Measurements from ENCODE around the gene TACR1.
A peak's percentile ranks its signal among the peaks of the same experiment; 100 is the strongest.

TACR1 gene

DNA sequence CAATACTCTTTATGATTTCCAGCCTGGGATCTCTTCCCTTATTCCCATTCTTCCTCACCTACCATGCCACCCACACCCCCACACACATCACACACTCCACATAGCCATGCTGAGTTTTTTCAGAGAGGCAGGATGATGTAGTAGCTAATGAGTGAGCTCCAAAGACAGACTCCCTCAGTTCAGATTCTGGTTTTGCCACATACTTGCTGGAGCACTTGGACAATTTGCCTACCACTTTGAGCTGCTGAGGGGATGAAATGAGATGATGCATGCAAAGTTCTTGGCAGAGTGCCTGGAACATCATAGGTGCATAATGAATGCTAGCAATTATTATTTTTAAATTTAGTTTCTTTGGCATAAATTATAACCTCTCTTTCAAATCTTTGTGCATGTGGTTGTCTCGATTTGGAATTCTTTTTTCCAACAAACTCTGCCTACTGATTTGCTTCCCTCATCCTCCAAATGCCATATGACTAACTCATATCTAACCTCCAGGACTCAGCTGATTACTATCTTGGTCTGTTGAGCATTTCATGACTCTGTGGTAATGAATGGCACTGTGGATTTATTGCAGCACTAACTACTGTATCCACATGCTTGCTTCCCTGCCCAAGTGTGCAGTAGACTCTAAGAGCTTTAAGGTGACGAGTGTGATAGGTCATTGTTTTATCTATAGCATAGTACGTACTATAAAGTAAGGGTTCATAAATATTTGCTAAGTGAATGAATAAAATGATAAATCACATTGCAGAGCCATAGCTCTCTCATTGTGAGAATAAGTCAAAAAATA lies 99.1 kb downstream of the TACR1 start:
- TF ChIP-seq, protein P1, sequence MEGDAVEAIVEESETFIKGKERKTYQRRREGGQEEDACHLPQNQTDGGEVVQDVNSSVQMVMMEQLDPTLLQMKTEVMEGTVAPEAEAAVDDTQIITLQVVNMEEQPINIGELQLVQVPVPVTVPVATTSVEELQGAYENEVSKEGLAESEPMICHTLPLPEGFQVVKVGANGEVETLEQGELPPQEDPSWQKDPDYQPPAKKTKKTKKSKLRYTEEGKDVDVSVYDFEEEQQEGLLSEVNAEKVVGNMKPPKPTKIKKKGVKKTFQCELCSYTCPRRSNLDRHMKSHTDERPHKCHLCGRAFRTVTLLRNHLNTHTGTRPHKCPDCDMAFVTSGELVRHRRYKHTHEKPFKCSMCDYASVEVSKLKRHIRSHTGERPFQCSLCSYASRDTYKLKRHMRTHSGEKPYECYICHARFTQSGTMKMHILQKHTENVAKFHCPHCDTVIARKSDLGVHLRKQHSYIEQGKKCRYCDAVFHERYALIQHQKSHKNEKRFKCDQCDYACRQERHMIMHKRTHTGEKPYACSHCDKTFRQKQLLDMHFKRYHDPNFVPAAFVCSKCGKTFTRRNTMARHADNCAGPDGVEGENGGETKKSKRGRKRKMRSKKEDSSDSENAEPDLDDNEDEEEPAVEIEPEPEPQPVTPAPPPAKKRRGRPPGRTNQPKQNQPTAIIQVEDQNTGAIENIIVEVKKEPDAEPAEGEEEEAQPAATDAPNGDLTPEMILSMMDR (IDR thresholded peaks at IDR 0.05; ENCODE audit: control extremely low read depth, extremely low read depth, low read depth, missing control alignments) = no peak
- ChIA-PET POLR2A (no interaction called here), CTCF (interaction anchor here (0.7 to 3.4 kb wide), 5 partner anchors 11 to 35 kb away, joined by 3 to 11 read pairs (median 5); no protein-coding TSS in a partner anchor)
- DNase-seq (ENCODE audit: extremely low spot score) = no peak

DNA sequence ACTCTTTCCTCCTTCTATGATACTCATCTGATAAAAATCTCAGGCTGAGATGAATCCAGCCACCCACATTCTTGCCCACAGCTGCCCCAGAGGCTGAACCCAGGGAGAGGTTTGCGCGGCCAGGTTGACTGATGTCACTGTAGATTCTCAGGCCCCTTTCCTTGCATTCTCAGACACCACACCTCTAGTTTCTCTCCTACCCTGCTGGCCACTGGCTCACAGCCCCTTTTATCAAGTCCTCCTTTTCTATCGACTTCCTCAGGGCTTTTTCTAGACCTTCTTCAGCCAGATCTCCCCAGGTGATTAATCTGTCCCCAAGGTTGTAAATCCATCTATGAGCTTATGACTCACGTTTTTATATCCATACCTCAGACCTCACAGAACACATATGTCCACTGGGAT lies 99.8 kb downstream of the TACR1 start:
- POLR2A ChIA-PET = no interaction called here
- TF ChIP-seq, protein P1 (IDR thresholded peaks at IDR 0.05; ENCODE audit: control extremely low read depth, extremely low read depth, low read depth, missing control alignments) = no peak
- no peak for DNase-seq (ENCODE audit: extremely low spot score)
- CTCF ChIA-PET = interaction anchor here (0.7 to 3.4 kb wide), 6 partner anchors 10 to 528 kb away, joined by 3 to 11 read pairs (median 4); no protein-coding TSS in a partner anchor

DNA sequence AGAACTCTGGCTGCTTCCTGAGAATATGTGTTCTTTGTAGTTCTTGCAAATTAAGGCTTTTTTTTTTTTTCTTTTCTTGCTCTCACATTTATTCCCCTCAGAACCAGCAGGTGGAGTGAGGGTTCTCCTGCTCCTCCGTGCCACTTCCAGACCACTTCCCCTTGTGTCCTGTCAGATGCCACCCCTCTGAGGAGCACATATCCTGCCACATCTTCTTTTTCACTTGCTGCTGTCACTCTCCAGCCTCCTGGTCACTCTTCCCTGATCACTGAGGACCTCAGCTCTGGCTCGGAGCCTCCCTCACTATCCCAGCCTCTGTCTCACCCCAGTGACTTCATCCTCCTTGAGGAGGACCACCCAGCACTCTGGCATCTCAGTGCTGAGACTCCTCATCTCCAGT lies 100.5 kb downstream of the TACR1 start:
- CTCF ChIA-PET = interaction anchor here (1.0 to 1.2 kb wide), 4 partner anchors 21 to 529 kb away, joined by 3 to 5 read pairs (median 3); no protein-coding TSS in a partner anchor
- peak; percentile 16 for DNase-seq (ENCODE audit: extremely low spot score)
- TF ChIP-seq, protein P1 (IDR thresholded peaks at IDR 0.05; ENCODE audit: control extremely low read depth, extremely low read depth, low read depth, missing control alignments) = peak; percentile 28
- POLR2A ChIA-PET = no interaction called here

DNA sequence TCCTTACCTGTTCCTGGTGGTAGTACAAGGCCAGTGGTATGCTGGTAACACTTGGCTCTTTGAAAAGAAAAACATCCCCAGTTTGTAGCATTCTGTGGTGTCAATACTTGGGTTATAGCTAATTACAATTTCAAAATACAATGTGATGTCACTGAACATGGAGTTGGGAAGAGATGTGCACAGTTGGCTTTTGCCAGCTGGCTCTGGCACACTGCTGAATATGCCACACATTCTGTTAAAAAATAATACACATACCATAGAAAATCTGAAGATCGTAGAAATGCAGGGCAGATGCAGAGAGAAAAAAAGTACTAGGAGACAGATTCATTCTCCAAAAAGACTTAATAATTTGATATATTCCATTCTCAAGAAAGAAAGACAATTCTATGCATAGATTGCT lies 101.5 kb downstream of the TACR1 start:
- TF ChIP-seq, protein P1 (IDR thresholded peaks at IDR 0.05; ENCODE audit: control extremely low read depth, extremely low read depth, low read depth, missing control alignments) = no peak
- POLR2A ChIA-PET = no interaction called here
- CTCF ChIA-PET = interaction anchor here (1.0 to 1.5 kb wide), 2 partner anchors 20 to 102 kb away, joined by 3 to 6 read pairs; no protein-coding TSS in a partner anchor
- no peak for DNase-seq (ENCODE audit: extremely low spot score)

DNA sequence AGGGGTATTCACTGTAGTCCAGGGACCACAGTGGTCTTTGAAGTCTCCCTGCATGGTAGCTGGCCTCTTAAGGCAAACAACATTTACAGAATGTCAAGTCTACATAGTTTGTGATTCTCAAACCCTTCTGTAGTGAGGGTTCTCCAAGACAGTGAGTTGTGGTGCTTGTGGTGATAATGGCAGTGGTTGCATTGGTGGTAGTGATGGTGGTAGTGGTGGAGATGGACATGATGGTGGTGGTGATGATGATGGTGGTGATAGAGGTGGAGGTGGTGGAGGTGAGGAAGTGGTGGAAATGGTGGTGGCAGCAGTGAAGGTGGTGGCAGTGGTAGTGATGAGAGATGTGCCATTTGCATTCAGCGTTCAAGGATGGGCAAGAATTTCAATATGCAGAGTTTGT lies 104.9 kb downstream of the TACR1 start:
- ChIA-PET POLR2A (no interaction called here), CTCF (interaction anchor here (0.6 to 2.1 kb wide), 5 partner anchors 30 to 533 kb away, joined by 3 to 9 read pairs (median 3); no protein-coding TSS in a partner anchor)
- TF ChIP-seq, protein P1 (IDR thresholded peaks at IDR 0.05; ENCODE audit: control extremely low read depth, extremely low read depth, low read depth, missing control alignments) = no peak
- no peak for DNase-seq (ENCODE audit: extremely low spot score)

DNA sequence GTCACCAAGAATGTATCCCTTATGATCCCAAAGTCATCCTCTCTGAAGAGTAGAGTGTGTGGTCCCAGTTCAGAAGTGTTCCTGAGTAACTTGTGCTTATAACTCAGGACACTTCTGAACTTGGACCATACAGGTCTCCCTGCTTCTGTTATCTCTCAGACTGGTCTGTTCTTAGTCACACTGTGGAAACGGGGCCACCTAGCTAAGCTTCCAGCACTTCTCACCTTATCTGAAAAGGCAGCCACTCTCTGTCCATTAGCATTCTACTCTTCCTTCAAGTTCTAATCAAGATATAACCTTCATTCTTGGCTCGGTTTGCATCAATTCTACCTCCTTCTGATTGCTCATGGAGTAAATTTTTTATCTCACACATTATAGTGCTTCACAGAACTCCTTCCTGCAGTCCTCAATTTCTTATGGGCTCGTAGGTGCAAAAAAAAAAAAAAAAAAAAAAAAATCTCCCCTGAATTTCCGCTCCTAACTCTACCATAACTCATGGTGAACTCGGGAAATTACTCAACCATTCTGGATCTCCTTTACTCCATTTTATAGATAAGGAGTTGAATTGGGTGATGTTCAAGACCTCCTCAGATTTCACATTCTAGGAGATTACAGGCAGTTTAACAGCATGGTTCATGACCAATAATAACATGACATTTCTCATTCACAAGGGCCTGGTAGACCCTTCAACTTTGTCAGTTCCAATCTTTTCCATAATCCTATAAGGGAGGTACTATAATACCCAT lies 108.4 kb downstream of the TACR1 start:
- DNase-seq (ENCODE audit: extremely low spot score) = no peak
- TF ChIP-seq, protein P1 (IDR thresholded peaks at IDR 0.05; ENCODE audit: control extremely low read depth, extremely low read depth, low read depth, missing control alignments) = no peak
- CTCF ChIA-PET = no interaction called here
- POLR2A ChIA-PET = no interaction called here

Measured in GM10248 (cell line).